ENCODE results near the gene ACKR3. TPM values are rescaled to one million over a fixed set of nuclear protein-coding genes. Genes with fewer than 3 reads are reported as not detected.

Gene ACKR3
- total RNA-seq, 1 donor from 2014 or later, result 56.6 TPM

- TF ChIP-seq, protein P1, sequence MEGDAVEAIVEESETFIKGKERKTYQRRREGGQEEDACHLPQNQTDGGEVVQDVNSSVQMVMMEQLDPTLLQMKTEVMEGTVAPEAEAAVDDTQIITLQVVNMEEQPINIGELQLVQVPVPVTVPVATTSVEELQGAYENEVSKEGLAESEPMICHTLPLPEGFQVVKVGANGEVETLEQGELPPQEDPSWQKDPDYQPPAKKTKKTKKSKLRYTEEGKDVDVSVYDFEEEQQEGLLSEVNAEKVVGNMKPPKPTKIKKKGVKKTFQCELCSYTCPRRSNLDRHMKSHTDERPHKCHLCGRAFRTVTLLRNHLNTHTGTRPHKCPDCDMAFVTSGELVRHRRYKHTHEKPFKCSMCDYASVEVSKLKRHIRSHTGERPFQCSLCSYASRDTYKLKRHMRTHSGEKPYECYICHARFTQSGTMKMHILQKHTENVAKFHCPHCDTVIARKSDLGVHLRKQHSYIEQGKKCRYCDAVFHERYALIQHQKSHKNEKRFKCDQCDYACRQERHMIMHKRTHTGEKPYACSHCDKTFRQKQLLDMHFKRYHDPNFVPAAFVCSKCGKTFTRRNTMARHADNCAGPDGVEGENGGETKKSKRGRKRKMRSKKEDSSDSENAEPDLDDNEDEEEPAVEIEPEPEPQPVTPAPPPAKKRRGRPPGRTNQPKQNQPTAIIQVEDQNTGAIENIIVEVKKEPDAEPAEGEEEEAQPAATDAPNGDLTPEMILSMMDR (IDR thresholded peaks at IDR 0.05), result no peak
- no peak for DNase-seq (ENCODE audit: low spot score)
- Mint-ChIP-seq H3K27me3 (ENCODE audit: low read depth) (peaks cover 9% of the 10 kb centered on the region), H3K36me3 (ENCODE audit: low read depth) (no peaks in the 10 kb centered on the region), H3K4me3 (ENCODE audit: unreplicated experiment) (no peak overlapping the region), H3K9me3 (ENCODE audit: low read depth) (no peaks in the 10 kb centered on the region), H3K4me1 (ENCODE audit: low read depth) (no peaks in the 10 kb centered on the region), H3K27ac (ENCODE audit: unreplicated experiment) (no peak overlapping the region)
Observed at GRCh38 chr2:236621786-236622185, 52.2 kb downstream of the ACKR3 start.

DNA sequence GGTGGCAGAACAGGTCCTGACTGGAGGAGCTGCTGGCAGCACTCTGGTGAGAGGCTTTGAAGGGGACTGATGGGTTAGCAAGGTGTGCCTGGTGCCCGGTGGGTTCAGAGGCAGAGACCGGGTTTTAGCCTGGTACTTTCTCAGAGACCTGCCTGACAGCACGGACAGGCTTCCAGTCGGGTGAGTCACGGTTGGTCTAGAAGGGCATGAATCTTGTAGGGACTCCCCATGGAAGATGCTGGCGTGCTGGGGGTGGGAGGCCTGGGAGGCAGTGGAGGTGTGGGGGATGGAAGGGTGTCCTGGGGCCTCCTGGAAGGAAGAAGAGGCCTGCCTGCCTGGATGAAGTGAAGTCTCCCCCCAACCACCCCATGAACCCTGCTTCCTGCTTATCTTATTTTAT lies 52.6 kb downstream of the ACKR3 start:
- no peak overlapping the region for H3K4me3 Mint-ChIP-seq (ENCODE audit: unreplicated experiment)
- DNase-seq (ENCODE audit: low spot score), result no peak
- TF ChIP-seq, protein P1 (IDR thresholded peaks at IDR 0.05), result no peak
- no peaks in the 10 kb centered on the region for H3K36me3 Mint-ChIP-seq (ENCODE audit: low read depth)
- no peaks in the 10 kb centered on the region for H3K4me1 Mint-ChIP-seq (ENCODE audit: low read depth)
- no peak overlapping the region for H3K27ac Mint-ChIP-seq (ENCODE audit: unreplicated experiment)
- peaks cover 9% of the 10 kb centered on the region for H3K27me3 Mint-ChIP-seq (ENCODE audit: low read depth)
- H3K9me3 Mint-ChIP-seq (ENCODE audit: low read depth), result no peaks in the 10 kb centered on the region

DNA sequence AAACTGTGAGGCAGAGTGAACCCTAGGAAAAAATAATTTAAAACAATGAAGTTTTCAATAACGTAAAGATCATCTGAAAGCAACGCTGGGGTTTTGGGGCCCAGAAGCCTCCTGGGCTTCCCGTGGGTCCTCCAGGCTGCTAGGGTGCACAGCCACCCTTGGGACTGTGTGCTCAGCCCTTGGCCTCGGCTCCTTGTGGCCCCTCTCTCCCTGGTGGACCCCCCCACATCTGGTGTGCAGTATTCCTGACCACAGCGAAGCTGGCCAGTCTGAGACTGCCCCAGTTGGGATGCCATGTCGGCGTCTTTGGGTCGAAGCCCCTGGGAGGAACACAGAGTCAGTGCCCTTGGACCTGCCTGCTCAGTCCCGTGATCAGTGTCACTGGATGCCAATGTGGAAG lies 53.0 kb downstream of the ACKR3 start:
- Mint-ChIP-seq H3K27ac (ENCODE audit: unreplicated experiment) (no peak overlapping the region), H3K4me3 (ENCODE audit: unreplicated experiment) (no peak overlapping the region), H3K4me1 (ENCODE audit: low read depth) (no peaks in the 10 kb centered on the region), H3K27me3 (ENCODE audit: low read depth) (peaks cover 7% of the 10 kb centered on the region), H3K36me3 (ENCODE audit: low read depth) (no peaks in the 10 kb centered on the region), H3K9me3 (ENCODE audit: low read depth) (no peaks in the 10 kb centered on the region)
- DNase-seq (ENCODE audit: low spot score), result no peak
- TF ChIP-seq, protein P1 (IDR thresholded peaks at IDR 0.05), result no peak

- no peaks in the 10 kb centered on the region for H3K9me3 Mint-ChIP-seq (ENCODE audit: low read depth)
- H3K27ac Mint-ChIP-seq (ENCODE audit: unreplicated experiment), result no peak overlapping the region
- no peaks in the 10 kb centered on the region for H3K4me1 Mint-ChIP-seq (ENCODE audit: low read depth)
- DNase-seq (ENCODE audit: low spot score), result no peak
- no peaks in the 10 kb centered on the region for H3K36me3 Mint-ChIP-seq (ENCODE audit: low read depth)
- TF ChIP-seq, protein P1 (IDR thresholded peaks at IDR 0.05), result no peak
- peaks cover 4% of the 10 kb centered on the region for H3K27me3 Mint-ChIP-seq (ENCODE audit: low read depth)
- no peak overlapping the region for H3K4me3 Mint-ChIP-seq (ENCODE audit: unreplicated experiment)
Observed at GRCh38 chr2:236623816-236624215, 54.2 kb downstream of the ACKR3 start.

DNA sequence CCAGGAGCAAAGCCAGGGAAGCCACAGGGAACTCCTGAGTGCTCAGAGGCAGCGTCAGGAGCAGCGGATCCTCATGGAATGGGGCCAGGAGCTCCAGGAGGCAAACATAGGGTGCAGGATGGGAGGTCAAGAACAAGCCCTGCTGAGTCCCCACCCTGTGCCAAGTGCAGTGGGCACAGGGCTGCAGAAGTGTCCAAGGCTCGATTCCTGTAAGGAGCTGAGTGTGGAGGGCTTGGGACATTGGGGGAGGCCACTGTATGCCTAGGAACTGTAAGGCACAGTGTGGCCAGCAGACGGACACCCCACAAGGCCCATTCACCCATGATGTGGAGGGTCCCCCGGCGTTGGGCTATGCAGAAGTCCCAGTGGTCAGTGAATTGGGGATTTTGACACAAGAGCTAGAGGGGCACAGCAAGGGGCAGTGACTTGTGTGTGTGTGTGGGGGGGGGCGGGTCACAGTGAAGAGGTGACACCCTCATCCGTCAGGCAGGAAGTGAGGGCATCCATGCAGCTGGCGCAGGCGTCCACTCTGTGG lies 55.6 kb downstream of the ACKR3 start:
- no peak overlapping the region for H3K27ac Mint-ChIP-seq (ENCODE audit: unreplicated experiment)
- no peak overlapping the region for H3K4me3 Mint-ChIP-seq (ENCODE audit: unreplicated experiment)
- H3K27me3 Mint-ChIP-seq (ENCODE audit: low read depth), result no peaks in the 10 kb centered on the region
- no peaks in the 10 kb centered on the region for H3K9me3 Mint-ChIP-seq (ENCODE audit: low read depth)
- TF ChIP-seq, protein P1 (IDR thresholded peaks at IDR 0.05), result no peak
- DNase-seq (ENCODE audit: low spot score), result no peak
- H3K36me3 Mint-ChIP-seq (ENCODE audit: low read depth), result no peaks in the 10 kb centered on the region
- no peaks in the 10 kb centered on the region for H3K4me1 Mint-ChIP-seq (ENCODE audit: low read depth)

Measured in chondrocyte (in vitro differentiated cells).